Measurements from ENCODE around the gene KANSL1.

DNA sequence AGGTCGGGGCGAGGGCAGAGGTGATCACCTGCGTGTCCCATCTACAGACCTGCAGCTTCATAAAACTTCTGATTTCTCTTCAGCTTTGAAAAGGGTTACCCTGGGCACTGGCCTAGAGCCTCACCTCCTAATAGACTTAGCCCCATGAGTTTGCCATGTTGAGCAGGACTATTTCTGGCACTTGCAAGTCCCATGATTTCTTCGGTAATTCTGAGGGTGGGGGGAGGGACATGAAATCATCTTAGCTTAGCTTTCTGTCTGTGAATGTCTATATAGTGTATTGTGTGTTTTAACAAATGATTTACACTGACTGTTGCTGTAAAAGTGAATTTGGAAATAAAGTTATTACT, 165.3 kb downstream of the KANSL1 start:
- no peak for TF ChIP-seq POLR2AphosphoS5 (IDR thresholded peaks at IDR 0.05)
- TF ChIP-seq, protein P1, sequence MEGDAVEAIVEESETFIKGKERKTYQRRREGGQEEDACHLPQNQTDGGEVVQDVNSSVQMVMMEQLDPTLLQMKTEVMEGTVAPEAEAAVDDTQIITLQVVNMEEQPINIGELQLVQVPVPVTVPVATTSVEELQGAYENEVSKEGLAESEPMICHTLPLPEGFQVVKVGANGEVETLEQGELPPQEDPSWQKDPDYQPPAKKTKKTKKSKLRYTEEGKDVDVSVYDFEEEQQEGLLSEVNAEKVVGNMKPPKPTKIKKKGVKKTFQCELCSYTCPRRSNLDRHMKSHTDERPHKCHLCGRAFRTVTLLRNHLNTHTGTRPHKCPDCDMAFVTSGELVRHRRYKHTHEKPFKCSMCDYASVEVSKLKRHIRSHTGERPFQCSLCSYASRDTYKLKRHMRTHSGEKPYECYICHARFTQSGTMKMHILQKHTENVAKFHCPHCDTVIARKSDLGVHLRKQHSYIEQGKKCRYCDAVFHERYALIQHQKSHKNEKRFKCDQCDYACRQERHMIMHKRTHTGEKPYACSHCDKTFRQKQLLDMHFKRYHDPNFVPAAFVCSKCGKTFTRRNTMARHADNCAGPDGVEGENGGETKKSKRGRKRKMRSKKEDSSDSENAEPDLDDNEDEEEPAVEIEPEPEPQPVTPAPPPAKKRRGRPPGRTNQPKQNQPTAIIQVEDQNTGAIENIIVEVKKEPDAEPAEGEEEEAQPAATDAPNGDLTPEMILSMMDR (IDR thresholded peaks at IDR 0.05; ENCODE audit: poor library complexity, severe bottlenecking): no peak
- TF ChIP-seq EP300 (conservative IDR thresholded peaks at IDR 0.05; ENCODE audit: poor library complexity, severe bottlenecking): no peak
- TF ChIP-seq REST (IDR thresholded peaks at IDR 0.05; ENCODE audit: borderline replicate concordance): no peak
- TF ChIP-seq SMC3 (conservative IDR thresholded peaks at IDR 0.05; ENCODE audit: poor library complexity): no peak
- TF ChIP-seq TAF1 (IDR thresholded peaks at IDR 0.05; ENCODE audit: low read depth): no peak
